IMR-90 (cell line): Measurements from ENCODE around the gene FKRP.
A peak's percentile ranks its signal among the peaks of the same experiment; 100 is the strongest.

Experiments
- CEBPB ChIP-seq: IDR thresholded peaks from 2 replicates; pipeline ENCODE4 v1.6.1; 2012; ENCODE audit warnings: low read depth, low read length, improper control_type of control experiment
- CHD1 ChIP-seq: IDR thresholded peaks from 2 replicates; pipeline ENCODE4 v1.6.1; 2012; ENCODE audit warnings: low read depth, low read length, improper control_type of control experiment
- CTCF ChIP-seq: conservative IDR thresholded peaks from 2 replicates; pipeline ENCODE4 v1.5.1; 2012; ENCODE audit warnings: mild to moderate bottlenecking, low read depth, low read length, improper control_type of control experiment
- FOS ChIP-seq: fragments of 150-350 bp; IDR thresholded peaks from 2 replicates; pipeline ENCODE4 v1.6.1; 2016; ENCODE audit warnings: low read depth, low read length
- MAFK ChIP-seq: IDR thresholded peaks from 2 replicates; pipeline ENCODE4 v1.6.1; 2012; ENCODE audit warnings: low read depth, low read length, improper control_type of control experiment
- MXI1 ChIP-seq: IDR thresholded peaks from 2 replicates; pipeline ENCODE4 v1.6.1; 2012; ENCODE audit warnings: low read depth, mild to moderate bottlenecking, low read length, moderate library complexity, borderline replicate concordance
- POLR2A ChIP-seq: IDR thresholded peaks from 2 replicates; pipeline ENCODE4 v1.6.1; 2012; ENCODE audit warnings: mild to moderate bottlenecking, low read depth, low read length
- RAD21 ChIP-seq: IDR thresholded peaks from 2 replicates; pipeline ENCODE4 v1.6.1; 2012; ENCODE audit warnings: low read length, improper control_type of control experiment
- RCOR1 ChIP-seq: IDR thresholded peaks from 2 replicates; pipeline ENCODE4 v1.6.1; 2012; ENCODE audit warnings: mild to moderate bottlenecking, low read length, improper control_type of control experiment; ENCODE audit not compliant: insufficient replicate concordance
- RFX5 ChIP-seq: IDR thresholded peaks from 2 replicates; pipeline ENCODE4 v1.8.0; 2012; ENCODE audit warnings: low read depth, mild to moderate bottlenecking, low read length, moderate library complexity
- SMC3 ChIP-seq: fragments of 150-350 bp; IDR thresholded peaks from 2 replicates; pipeline ENCODE4 v1.6.1; 2016; ENCODE audit warnings: low read depth, mild to moderate bottlenecking, antibody characterized with exemption, low read length, moderate library complexity
- USF2 ChIP-seq: fragments of 150-350 bp; IDR thresholded peaks from 2 replicates; pipeline ENCODE4 v1.6.1; 2017; ENCODE audit warnings: mild to moderate bottlenecking, antibody characterized with exemption, low read length, low read depth

DNA sequence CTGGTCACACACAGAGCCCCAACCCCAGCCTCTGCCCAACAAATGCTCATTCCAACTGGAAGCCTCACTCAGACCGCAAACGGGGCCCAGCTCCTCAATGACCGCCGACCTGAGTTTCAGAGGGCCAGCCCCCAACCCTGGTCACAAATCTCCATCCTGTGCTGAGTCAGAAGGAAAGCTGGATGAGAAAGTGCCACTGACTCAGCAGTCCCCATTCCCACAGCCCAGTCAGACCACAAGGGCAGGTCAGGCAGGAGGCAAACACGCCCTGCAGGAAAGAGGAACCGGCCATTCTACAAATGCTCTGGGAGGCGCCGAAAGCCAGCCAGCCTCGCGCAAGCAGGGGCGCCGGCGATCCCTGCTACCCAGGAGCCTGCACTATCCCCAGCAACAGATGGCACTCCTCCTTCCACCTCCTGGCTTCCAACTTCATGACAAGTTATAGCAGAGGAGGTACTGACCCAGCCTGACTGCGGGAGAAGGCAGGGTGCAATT lies 14.8 kb upstream of the FKRP start:
- TF ChIP-seq RAD21 (no peak), CTCF (no peak), MAFK (peak; percentile 90), POLR2A (no peak), RCOR1 (no peak), SMC3 (0 out of 2 replicates have a peak, but pooled peaks have one; percentile 4), MXI1 (peak; percentile 72; the same call in 1 of the 2 replicates), RFX5 (no peak), USF2 (no peak), FOS (peak; percentile 73), CEBPB (no peak), CHD1 (no peak)
